ENCODE data around the gene PARD3B. TPM values are rescaled to one million over a fixed set of nuclear protein-coding genes. Genes with fewer than 3 reads are reported as not detected.

Gene PARD3B
- total and polyA plus RNA-seq, 2 experiments from 2014 or later = 3.5 to 4.4 TPM

DNA sequence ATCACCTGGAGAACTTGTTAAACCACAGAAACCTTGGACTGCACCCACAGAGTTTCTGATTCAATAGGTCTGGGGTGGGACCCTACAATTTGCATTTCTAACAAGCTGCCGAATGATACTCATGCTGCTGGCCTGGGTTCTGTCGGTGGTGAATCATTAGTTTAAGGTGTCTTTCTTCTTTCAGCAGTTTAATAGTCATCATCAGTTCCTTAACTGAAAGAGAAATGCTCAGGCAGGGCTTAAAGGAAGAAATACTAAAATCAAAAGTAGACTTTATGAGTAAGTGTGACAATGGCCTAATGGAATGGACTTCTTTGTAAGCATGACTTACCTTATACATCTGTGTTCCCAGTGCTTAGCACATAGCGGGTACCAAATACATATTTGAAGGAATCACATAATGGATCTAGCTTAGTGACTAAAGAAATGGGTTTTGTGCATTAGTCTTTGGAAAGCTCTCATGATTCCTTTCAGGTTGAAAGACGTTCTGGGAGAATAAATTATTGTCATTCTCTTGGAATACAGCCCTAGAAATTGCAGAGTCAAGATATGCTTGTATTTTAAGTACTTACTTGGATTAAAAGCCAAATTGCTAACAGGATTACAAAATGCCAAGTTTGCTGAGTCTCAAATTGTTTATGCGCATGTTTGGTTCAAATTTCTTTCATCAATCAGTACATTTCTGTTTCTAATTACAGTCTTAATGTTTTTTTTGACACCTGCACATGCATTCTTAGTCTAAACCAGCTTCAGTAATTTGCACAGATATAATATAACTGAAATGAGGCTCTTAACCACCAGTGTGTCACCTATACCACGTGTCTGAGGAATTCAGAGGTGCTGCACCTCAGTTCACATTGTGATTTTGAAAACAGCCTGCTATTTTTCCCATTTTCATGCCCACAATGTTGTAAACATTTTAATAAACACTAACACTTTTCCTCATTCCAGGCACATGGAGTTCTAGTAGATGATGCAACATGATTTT, 916.7 kb downstream of the PARD3B start:
- H3K4me2 ChIP-seq = no peak overlapping the region
- Mint-ChIP-seq H3K27me3 (ENCODE audit: insufficient read depth, low read depth, poor library complexity) (peaks cover 4% of the 10 kb centered on the region), H3K4me3 (no peak overlapping the region), H3K4me1 (peaks cover 53% of the 10 kb centered on the region), H3K27ac (no peak overlapping the region), H3K36me3 (ENCODE audit: low read depth) (no peaks in the 10 kb centered on the region; the same call in 2 of the 3 replicates), H3K9me3 (no peaks in the 10 kb centered on the region)
- no peaks in the 10 kb centered on the region for H3K27me3 ChIP-seq (ENCODE audit: insufficient read depth)
- H3K27ac ChIP-seq (ENCODE audit: low read depth) = no peak overlapping the region
- no peak overlapping the region for H3K4me3 ChIP-seq
- no peaks in the 10 kb centered on the region for H3K36me3 ChIP-seq (ENCODE audit: insufficient read depth)
- H3K4me1 ChIP-seq (ENCODE audit: insufficient read depth) = peaks cover 43% of the 10 kb centered on the region
- no peak overlapping the region for H2AFZ ChIP-seq
- H3F3A ChIP-seq (replicated peaks; ENCODE audit: low read depth) = no peaks in the 10 kb centered on the region
- peaks cover 15% of the 10 kb centered on the region for H3K9me2 ChIP-seq (ENCODE audit: insufficient read depth)
- no peak for TF ChIP-seq CREB1 (CRISPR knock-in tag; IDR thresholded peaks at IDR 0.05; ENCODE audit: low read depth)
- TF ChIP-seq POLR2AphosphoS5 (IDR thresholded peaks at IDR 0.05; ENCODE audit: low read depth) = no peak
- TF ChIP-seq ZNF331 (CRISPR knock-in tag; IDR thresholded peaks at IDR 0.05; ENCODE audit: low read depth) = no peak
- TF ChIP-seq ZNF114 (CRISPR knock-in tag; IDR thresholded peaks at IDR 0.05) = no peak
- no peak for TF ChIP-seq JUNB (IDR thresholded peaks at IDR 0.05; ENCODE audit: unreplicated experiment)
- TF ChIP-seq, protein P1, sequence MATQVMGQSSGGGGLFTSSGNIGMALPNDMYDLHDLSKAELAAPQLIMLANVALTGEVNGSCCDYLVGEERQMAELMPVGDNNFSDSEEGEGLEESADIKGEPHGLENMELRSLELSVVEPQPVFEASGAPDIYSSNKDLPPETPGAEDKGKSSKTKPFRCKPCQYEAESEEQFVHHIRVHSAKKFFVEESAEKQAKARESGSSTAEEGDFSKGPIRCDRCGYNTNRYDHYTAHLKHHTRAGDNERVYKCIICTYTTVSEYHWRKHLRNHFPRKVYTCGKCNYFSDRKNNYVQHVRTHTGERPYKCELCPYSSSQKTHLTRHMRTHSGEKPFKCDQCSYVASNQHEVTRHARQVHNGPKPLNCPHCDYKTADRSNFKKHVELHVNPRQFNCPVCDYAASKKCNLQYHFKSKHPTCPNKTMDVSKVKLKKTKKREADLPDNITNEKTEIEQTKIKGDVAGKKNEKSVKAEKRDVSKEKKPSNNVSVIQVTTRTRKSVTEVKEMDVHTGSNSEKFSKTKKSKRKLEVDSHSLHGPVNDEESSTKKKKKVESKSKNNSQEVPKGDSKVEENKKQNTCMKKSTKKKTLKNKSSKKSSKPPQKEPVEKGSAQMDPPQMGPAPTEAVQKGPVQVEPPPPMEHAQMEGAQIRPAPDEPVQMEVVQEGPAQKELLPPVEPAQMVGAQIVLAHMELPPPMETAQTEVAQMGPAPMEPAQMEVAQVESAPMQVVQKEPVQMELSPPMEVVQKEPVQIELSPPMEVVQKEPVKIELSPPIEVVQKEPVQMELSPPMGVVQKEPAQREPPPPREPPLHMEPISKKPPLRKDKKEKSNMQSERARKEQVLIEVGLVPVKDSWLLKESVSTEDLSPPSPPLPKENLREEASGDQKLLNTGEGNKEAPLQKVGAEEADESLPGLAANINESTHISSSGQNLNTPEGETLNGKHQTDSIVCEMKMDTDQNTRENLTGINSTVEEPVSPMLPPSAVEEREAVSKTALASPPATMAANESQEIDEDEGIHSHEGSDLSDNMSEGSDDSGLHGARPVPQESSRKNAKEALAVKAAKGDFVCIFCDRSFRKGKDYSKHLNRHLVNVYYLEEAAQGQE (IDR thresholded peaks at IDR 0.05; ENCODE audit: unreplicated experiment) = no peak
- TF ChIP-seq, protein P2, sequence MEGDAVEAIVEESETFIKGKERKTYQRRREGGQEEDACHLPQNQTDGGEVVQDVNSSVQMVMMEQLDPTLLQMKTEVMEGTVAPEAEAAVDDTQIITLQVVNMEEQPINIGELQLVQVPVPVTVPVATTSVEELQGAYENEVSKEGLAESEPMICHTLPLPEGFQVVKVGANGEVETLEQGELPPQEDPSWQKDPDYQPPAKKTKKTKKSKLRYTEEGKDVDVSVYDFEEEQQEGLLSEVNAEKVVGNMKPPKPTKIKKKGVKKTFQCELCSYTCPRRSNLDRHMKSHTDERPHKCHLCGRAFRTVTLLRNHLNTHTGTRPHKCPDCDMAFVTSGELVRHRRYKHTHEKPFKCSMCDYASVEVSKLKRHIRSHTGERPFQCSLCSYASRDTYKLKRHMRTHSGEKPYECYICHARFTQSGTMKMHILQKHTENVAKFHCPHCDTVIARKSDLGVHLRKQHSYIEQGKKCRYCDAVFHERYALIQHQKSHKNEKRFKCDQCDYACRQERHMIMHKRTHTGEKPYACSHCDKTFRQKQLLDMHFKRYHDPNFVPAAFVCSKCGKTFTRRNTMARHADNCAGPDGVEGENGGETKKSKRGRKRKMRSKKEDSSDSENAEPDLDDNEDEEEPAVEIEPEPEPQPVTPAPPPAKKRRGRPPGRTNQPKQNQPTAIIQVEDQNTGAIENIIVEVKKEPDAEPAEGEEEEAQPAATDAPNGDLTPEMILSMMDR (conservative IDR thresholded peaks at IDR 0.05; ENCODE audit: low read depth in 2 of 2) = no peak
- TF ChIP-seq EZH2 (IDR thresholded peaks at IDR 0.05; ENCODE audit: low read depth, unreplicated experiment) = no peak
- TF ChIP-seq, protein P3, sequence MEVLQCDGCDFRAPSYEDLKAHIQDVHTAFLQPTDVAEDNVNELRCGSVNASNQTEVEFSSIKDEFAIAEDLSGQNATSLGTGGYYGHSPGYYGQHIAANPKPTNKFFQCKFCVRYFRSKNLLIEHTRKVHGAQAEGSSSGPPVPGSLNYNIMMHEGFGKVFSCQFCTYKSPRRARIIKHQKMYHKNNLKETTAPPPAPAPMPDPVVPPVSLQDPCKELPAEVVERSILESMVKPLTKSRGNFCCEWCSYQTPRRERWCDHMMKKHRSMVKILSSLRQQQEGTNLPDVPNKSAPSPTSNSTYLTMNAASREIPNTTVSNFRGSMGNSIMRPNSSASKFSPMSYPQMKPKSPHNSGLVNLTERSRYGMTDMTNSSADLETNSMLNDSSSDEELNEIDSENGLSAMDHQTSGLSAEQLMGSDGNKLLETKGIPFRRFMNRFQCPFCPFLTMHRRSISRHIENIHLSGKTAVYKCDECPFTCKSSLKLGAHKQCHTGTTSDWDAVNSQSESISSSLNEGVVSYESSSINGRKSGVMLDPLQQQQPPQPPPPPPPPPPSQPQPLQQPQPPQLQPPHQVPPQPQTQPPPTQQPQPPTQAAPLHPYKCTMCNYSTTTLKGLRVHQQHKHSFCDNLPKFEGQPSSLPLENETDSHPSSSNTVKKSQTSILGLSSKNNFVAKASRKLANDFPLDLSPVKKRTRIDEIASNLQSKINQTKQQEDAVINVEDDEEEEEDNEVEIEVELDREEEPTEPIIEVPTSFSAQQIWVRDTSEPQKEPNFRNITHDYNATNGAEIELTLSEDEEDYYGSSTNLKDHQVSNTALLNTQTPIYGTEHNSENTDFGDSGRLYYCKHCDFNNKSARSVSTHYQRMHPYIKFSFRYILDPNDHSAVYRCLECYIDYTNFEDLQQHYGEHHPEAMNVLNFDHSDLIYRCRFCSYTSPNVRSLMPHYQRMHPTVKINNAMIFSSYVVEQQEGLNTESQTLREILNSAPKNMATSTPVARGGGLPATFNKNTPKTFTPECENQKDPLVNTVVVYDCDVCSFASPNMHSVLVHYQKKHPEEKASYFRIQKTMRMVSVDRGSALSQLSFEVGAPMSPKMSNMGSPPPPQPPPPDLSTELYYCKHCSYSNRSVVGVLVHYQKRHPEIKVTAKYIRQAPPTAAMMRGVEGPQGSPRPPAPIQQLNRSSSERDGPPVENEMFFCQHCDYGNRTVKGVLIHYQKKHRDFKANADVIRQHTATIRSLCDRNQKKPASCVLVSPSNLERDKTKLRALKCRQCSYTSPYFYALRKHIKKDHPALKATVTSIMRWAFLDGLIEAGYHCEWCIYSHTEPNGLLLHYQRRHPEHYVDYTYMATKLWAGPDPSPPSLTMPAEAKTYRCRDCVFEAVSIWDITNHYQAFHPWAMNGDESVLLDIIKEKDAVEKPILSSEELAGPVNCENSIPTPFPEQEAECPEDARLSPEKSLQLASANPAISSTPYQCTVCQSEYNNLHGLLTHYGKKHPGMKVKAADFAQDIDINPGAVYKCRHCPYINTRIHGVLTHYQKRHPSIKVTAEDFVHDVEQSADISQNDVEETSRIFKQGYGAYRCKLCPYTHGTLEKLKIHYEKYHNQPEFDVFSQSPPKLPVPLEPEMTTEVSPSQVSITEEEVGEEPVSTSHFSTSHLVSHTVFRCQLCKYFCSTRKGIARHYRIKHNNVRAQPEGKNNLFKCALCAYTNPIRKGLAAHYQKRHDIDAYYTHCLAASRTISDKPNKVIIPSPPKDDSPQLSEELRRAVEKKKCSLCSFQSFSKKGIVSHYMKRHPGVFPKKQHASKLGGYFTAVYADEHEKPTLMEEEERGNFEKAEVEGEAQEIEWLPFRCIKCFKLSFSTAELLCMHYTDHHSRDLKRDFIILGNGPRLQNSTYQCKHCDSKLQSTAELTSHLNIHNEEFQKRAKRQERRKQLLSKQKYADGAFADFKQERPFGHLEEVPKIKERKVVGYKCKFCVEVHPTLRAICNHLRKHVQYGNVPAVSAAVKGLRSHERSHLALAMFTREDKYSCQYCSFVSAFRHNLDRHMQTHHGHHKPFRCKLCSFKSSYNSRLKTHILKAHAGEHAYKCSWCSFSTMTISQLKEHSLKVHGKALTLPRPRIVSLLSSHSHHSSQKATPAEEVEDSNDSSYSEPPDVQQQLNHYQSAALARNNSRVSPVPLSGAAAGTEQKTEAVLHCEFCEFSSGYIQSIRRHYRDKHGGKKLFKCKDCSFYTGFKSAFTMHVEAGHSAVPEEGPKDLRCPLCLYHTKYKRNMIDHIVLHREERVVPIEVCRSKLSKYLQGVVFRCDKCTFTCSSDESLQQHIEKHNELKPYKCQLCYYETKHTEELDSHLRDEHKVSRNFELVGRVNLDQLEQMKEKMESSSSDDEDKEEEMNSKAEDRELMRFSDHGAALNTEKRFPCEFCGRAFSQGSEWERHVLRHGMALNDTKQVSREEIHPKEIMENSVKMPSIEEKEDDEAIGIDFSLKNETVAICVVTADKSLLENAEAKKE (CRISPR knock-in tag; IDR thresholded peaks at IDR 0.05) = no peak
- TF ChIP-seq STAT1 (IDR thresholded peaks at IDR 0.05; ENCODE audit: unreplicated experiment) = no peak
- TF ChIP-seq, protein P4, sequence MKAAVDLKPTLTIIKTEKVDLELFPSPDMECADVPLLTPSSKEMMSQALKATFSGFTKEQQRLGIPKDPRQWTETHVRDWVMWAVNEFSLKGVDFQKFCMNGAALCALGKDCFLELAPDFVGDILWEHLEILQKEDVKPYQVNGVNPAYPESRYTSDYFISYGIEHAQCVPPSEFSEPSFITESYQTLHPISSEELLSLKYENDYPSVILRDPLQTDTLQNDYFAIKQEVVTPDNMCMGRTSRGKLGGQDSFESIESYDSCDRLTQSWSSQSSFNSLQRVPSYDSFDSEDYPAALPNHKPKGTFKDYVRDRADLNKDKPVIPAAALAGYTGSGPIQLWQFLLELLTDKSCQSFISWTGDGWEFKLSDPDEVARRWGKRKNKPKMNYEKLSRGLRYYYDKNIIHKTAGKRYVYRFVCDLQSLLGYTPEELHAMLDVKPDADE (IDR thresholded peaks at IDR 0.05) = no peak
- TF ChIP-seq NANOG (IDR thresholded peaks at IDR 0.05; ENCODE audit: borderline replicate concordance) = no peak
- no peak for TF ChIP-seq EZH2phosphoT487 (IDR thresholded peaks at IDR 0.05; ENCODE audit: unreplicated experiment)
- no peaks in the 10 kb centered on the region for H3K79me2 ChIP-seq (replicated peaks; ENCODE audit: insufficient read depth)
- DNase-seq (ENCODE audit: low spot score) (no peak), ATAC-seq (no peak)
- no peaks in the 10 kb centered on the region for H4K20me1 ChIP-seq (replicated peaks; ENCODE audit: insufficient read depth)
